Measurements from ENCODE around the gene TIMM23. TPM values are rescaled to one million over a fixed set of nuclear protein-coding genes. Genes with fewer than 3 reads are reported as not detected.

TIMM23 gene
- total and polyA plus RNA-seq, 7 donors: 45.0 to 69.1 (median 66.8) TPM

DNA sequence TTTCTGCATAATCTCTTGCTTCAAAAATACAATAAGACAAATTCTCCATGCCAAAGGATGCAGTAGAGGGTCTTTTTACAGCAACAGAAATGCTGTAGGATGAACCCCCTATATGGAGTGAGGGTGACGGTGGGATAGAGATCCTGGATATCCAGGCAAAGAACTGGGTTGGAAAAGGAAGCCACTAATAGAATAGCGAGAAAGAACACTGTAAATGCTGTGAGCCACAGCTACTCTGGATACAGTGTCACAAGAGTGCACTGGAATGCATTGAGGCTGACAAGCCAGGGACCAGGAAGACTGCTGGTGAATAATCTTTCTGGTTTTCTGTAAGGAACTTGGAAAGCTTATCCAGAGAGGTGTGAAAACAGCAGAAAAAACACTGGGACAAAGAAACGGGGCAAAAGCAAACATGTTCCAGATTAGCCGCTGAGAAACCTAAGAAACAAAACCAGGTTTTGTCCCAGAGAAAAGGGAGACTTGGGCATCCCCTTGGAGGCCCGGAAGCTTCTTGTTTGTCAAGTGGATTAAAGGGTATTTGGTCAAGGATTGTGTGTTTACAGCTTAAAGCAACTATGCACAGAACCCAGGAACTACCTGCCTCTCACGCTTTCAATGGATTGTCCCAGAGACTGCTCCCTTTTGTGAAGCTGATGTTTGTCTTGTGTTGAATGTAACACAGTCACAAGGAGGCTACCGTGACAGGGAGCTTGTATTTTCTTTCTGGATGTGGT lies 79.9 kb downstream of the TIMM23 start:
- no peak for DNase-seq
- H3K9me3 ChIP-seq: no peaks in the 10 kb centered on the region
- no peak for TF ChIP-seq POLR2A (IDR thresholded peaks at IDR 0.05)
- TF ChIP-seq POLR2AphosphoS5 (IDR thresholded peaks at IDR 0.05): no peak
- TF ChIP-seq, protein P1, sequence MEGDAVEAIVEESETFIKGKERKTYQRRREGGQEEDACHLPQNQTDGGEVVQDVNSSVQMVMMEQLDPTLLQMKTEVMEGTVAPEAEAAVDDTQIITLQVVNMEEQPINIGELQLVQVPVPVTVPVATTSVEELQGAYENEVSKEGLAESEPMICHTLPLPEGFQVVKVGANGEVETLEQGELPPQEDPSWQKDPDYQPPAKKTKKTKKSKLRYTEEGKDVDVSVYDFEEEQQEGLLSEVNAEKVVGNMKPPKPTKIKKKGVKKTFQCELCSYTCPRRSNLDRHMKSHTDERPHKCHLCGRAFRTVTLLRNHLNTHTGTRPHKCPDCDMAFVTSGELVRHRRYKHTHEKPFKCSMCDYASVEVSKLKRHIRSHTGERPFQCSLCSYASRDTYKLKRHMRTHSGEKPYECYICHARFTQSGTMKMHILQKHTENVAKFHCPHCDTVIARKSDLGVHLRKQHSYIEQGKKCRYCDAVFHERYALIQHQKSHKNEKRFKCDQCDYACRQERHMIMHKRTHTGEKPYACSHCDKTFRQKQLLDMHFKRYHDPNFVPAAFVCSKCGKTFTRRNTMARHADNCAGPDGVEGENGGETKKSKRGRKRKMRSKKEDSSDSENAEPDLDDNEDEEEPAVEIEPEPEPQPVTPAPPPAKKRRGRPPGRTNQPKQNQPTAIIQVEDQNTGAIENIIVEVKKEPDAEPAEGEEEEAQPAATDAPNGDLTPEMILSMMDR (IDR thresholded peaks at IDR 0.05): no peak
- no peak for TF ChIP-seq EP300 (IDR thresholded peaks at IDR 0.05)
- H3K36me3 ChIP-seq: no peaks in the 10 kb centered on the region
- 61 to 64% methylated on average over 7 of the region's 7 CpGs for WGBS, 2 donors
- no peak overlapping the region for H3K4me3 ChIP-seq
- peaks cover 0 to 3% (median 2%) of the 10 kb centered on the region in 3 donors for H3K27me3 ChIP-seq
- H3K4me1 ChIP-seq: no peaks in the 10 kb centered on the region
- intact Hi-C loops (cut with DNase I): no loop called here
- no peak overlapping the region for H3K27ac ChIP-seq

DNA sequence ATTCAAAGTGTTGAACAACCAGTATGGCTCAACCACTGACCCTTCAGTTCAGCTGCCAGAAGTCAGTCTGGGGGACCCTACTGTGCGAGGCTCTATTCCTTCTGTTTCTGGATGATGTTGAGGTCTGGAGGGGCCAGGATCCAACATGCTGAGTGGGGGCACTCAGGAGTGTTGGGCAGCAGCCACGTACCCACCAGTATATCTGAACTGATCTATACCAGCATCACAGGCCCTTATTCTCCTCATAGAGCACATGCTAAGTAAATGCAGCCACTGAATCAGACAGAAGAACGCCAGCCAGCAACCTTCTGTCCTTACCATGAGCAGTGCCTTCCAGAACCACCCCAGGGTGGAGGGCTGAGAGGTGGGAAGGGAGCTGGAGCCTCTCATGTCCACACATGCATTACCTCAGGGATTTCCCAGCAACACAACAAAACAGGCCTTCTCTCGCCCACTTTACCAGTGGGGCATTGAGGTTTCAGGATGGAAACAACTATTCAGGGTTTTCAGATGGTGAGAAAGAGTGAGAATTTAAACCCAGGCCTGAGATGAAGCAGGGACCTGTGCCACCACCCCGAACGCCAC lies 80.6 kb downstream of the TIMM23 start:
- 89 to 91% methylated on average over 6 of the region's 6 CpGs for WGBS, 2 donors
- H3K27me3 ChIP-seq: peaks cover 0 to 3% (median 2%) of the 10 kb centered on the region in 3 donors
- DNase-seq: no peak
- no peak overlapping the region for H3K27ac ChIP-seq
- no peak overlapping the region for H3K4me3 ChIP-seq
- no peaks in the 10 kb centered on the region for H3K9me3 ChIP-seq
- no peaks in the 10 kb centered on the region for H3K36me3 ChIP-seq
- intact Hi-C loops (cut with DNase I): no loop called here
- H3K4me1 ChIP-seq: no peaks in the 10 kb centered on the region
- TF ChIP-seq POLR2A (IDR thresholded peaks at IDR 0.05) (no peak), EP300 (IDR thresholded peaks at IDR 0.05) (no peak), POLR2AphosphoS5 (IDR thresholded peaks at IDR 0.05) (no peak)
- TF ChIP-seq, protein P1 (IDR thresholded peaks at IDR 0.05): no peak

Small RNAs within 50 kb of the gene (small RNA-seq; reads per million reads assigned to genes)
- 0 reads per million in 3 donors for gene SNORA74C-1

Other genes with a start within 250 kb of the TIMM23 start
- gene WASHC2C, start 245.2 kb upstream of the TIMM23 start, total RNA-seq: 10 to 100 TPM; 25.8 to 33.5 (median 29.8) TPM
- 10 to 100 TPM; 28.2 to 40.8 (median 34.8) TPM for gene WASHC2C, start 245.2 kb upstream of the TIMM23 start, polyA plus RNA-seq
- 10 to 100 TPM in 3 of 4 donors, 1 to 10 TPM in 1; 4.4 to 15.3 (median 13.8) TPM for gene AGAP4, start 125.0 kb upstream of the TIMM23 start, total RNA-seq
- gene AGAP4, start 125.0 kb upstream of the TIMM23 start, polyA plus RNA-seq: 10 to 100 TPM in 2 of 3 donors, 1 to 10 TPM in 1; 2.5 to 15.6 (median 13.5) TPM
- 100 to 1,000 TPM; 148 to 192 (median 150) TPM for gene NCOA4, start 58.1 kb downstream of the TIMM23 start, total RNA-seq
- 100 to 1,000 TPM in 1 of 3 donors, 10 to 100 TPM in 2; 82.6 to 159 (median 97.3) TPM for gene NCOA4, start 58.1 kb downstream of the TIMM23 start, polyA plus RNA-seq
- gene MSMB, start 73.8 kb downstream of the TIMM23 start, total RNA-seq: not detected
- gene MSMB, start 73.8 kb downstream of the TIMM23 start, polyA plus RNA-seq: not detected

All from sigmoid colon (tissue), 7 donors.